A549 (cell line): ENCODE data around the gene CALU.

Experiments
- CBX2 ChIP-seq: fragments of 200-600 bp; sonication (generic); IDR thresholded peaks from 2 replicates; pipeline ENCODE4 v1.6.1; 2016; ENCODE audit warnings: low read depth, mild to moderate bottlenecking, borderline replicate concordance
- CBX8 ChIP-seq: fragments of 200-600 bp; sonication (generic); IDR thresholded peaks from 2 replicates; pipeline ENCODE4 v1.6.1; 2016
- EHMT2 ChIP-seq: fragments of 200-600 bp; sonication (generic); IDR thresholded peaks from 2 replicates; pipeline ENCODE4 v1.6.1; 2016; ENCODE audit warnings: antibody characterized with exemption, low read depth, mild to moderate bottlenecking, moderate library complexity
- EP300 ChIP-seq, 2 experiments: fragments of >200 bp; sonication (Bioruptor Twin); formaldehyde crosslinking; IDR thresholded peaks; 2 replicates in 1 of 2; 3 replicates in 1 of 2; pipeline ENCODE4 v1.6.1; 2016 to 2017
- RFX5 ChIP-seq: fragments of 450-650 bp; IDR thresholded peaks from 2 replicates; pipeline ENCODE4 v1.7.1; 2014; ENCODE audit warnings: antibody characterized with exemption, mild to moderate bottlenecking, moderate library complexity
- TF ChIP-seq, protein P1 (sequence below): fragments of >200 bp; sonication (Bioruptor Twin); formaldehyde crosslinking; IDR thresholded peaks from 3 replicates; pipeline ENCODE4 v1.5.1; 2016
- TF ChIP-seq, protein P2 (sequence below): IDR thresholded peaks from 2 replicates; pipeline ENCODE4 v1.6.1; 2012

DNA sequence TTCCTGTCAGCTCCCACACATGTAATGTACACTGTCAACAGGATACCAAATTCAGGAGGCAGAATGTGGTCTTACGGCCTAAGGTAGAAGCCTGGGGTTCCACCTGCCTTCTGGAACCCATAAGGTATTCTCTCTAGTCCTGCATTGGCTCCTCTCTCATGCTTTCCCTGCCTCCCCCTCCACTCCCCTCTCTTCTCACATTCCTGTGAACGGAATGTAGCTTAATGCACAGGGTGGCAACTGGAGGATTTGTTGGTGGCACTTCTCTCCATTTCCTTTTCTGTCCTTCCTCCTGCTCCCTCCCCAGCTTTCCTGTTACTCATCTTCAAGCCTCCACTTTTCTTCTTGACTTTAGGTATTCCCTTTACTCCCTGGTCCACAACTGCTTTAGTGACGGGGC lies 79.5 kb downstream of the CALU start:
- TF ChIP-seq CBX2 (no peak), CBX8 (no peak), EP300 (IDR thresholded peaks at IDR 0.05) (no peak), RFX5 (no peak), EHMT2 (no peak)
- TF ChIP-seq, protein P1, sequence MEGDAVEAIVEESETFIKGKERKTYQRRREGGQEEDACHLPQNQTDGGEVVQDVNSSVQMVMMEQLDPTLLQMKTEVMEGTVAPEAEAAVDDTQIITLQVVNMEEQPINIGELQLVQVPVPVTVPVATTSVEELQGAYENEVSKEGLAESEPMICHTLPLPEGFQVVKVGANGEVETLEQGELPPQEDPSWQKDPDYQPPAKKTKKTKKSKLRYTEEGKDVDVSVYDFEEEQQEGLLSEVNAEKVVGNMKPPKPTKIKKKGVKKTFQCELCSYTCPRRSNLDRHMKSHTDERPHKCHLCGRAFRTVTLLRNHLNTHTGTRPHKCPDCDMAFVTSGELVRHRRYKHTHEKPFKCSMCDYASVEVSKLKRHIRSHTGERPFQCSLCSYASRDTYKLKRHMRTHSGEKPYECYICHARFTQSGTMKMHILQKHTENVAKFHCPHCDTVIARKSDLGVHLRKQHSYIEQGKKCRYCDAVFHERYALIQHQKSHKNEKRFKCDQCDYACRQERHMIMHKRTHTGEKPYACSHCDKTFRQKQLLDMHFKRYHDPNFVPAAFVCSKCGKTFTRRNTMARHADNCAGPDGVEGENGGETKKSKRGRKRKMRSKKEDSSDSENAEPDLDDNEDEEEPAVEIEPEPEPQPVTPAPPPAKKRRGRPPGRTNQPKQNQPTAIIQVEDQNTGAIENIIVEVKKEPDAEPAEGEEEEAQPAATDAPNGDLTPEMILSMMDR = no peak
- TF ChIP-seq, protein P2, sequence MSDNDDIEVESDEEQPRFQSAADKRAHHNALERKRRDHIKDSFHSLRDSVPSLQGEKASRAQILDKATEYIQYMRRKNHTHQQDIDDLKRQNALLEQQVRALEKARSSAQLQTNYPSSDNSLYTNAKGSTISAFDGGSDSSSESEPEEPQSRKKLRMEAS = no peak
